GM10847 (cell line): ENCODE results near the gene OPTN.

Experiments used
- POLR2A ChIP-seq: IDR thresholded peaks from 2 replicates; pipeline ENCODE4 v1.6.1; 2011; ENCODE audit not compliant: insufficient read length; ENCODE audit errors: extremely low read depth

The OPTN gene

DNA sequence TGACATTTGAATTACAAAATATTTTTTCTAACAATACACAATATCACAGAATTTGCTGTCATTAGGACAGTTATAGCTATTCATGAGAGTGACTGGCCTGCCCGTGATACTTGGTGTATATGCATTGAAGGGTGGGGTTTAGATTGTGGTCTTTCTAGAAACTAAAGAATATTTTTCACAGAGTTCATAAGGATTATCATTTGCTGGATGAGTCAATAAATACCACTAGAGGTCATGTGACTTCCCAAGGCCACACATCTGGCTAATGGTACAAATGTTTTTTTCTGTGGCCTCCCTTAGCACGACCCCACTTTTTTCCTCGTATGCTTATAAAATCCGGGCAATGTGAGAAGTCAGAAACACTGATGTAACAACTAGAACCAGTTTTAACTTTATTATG is 5.2 kb downstream of the OPTN start:
- no peak for TF ChIP-seq POLR2A

GRCh38 chr10:13106387-13107045 is 6.6 kb downstream of the OPTN start:
- TF ChIP-seq POLR2A = no peak

- no peak for TF ChIP-seq POLR2A
Measured at GRCh38 chr10:13110908-13111307, 10.9 kb downstream of the OPTN start.

GRCh38 chr10:13113544-13113943 is 13.6 kb downstream of the OPTN start:
- TF ChIP-seq POLR2A = no peak

GRCh38 chr10:13115832-13116803 is 16.2 kb downstream of the OPTN start:
- no peak for TF ChIP-seq POLR2A

DNA sequence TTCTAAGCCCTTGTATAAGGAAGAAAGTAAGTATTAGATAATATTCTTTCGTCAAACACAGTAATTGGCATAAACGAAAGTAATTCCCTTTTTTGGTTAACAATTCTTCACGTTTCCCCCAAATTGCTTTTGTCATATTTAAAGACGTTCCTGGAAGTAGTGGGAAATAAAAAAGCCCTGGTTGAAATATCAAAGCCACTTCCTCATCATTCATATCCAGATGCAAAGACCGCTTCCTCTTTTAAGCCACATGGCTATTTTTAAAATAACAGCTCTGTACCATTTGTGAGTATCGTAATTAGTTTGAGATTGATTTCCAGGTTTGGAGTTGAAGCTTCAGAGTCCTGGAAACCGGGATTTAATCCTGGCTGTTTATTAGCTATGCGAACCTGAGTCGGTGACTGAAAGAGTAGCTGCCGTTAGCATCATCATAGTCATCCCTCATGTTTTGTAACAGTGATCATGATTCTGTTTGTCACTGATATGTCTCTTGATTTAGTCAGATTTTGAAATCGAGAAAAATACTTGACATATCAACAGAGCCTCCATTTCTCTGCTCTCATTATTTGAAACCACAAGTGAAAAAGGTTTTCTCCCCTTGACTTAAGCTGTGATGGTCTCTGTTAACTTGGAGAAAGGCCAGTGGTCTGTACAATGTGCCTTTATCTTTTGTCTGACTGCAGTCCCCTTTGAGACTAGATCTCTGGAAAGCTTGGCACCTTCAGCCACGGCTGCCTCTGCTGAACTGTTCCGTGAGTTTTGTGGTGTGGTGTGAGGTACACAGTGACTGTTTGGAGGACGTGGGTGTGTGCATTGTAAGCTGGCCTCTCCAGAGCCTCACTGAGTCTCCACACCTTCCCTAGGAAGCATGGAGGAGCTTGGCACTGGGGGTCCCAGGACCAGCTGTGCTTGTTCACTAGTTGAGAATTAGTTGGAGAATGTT is 18.1 kb downstream of the OPTN start:
- TF ChIP-seq POLR2A = no peak

- TF ChIP-seq POLR2A = no peak
Measured at GRCh38 chr10:13118784-13119410, 18.9 kb downstream of the OPTN start.

GRCh38 chr10:13120786-13121499 is 21.0 kb downstream of the OPTN start:
- TF ChIP-seq POLR2A = no peak

- no peak for TF ChIP-seq POLR2A
Measured at GRCh38 chr10:13121500-13121854, 21.5 kb downstream of the OPTN start.

DNA sequence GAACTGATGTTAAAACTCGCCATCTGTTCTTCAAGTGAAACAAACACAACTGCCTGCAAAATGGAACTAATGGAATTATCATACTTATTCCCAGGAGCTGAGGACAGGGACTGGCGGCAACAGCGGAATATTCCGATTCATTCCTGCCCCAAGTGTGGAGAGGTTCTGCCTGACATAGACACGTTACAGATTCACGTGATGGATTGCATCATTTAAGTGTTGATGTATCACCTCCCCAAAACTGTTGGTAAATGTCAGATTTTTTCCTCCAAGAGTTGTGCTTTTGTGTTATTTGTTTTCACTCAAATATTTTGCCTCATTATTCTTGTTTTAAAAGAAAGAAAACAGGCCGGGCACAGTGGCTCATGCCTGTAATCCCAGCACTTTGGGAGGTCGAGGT is 36.7 kb downstream of the OPTN start:
- no peak for TF ChIP-seq POLR2A

DNA sequence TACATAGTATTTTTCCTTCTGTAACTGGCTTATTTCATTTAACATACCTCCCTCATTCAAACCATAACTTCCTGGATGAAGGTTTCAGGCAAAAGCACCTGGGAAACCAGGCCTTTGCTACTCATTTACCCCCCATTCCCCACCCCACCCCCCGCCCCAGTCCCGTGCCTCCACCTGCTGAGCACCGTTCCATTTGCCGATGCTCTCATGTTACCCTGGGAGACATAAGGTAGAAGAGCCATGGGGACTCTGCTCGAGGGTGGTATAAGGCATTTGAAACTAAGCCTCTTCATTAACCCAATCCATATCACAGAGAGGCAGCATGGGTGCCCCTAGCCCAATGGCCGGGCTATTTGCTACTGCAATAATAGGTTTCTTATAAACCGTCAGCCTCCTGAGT is 39.2 kb downstream of the OPTN start:
- TF ChIP-seq POLR2A = no peak

GRCh38 chr10:13139676-13140075 is 39.7 kb downstream of the OPTN start:
- no peak for TF ChIP-seq POLR2A

- TF ChIP-seq POLR2A = no peak
Measured at GRCh38 chr10:13140627-13141190, 40.7 kb downstream of the OPTN start.

DNA sequence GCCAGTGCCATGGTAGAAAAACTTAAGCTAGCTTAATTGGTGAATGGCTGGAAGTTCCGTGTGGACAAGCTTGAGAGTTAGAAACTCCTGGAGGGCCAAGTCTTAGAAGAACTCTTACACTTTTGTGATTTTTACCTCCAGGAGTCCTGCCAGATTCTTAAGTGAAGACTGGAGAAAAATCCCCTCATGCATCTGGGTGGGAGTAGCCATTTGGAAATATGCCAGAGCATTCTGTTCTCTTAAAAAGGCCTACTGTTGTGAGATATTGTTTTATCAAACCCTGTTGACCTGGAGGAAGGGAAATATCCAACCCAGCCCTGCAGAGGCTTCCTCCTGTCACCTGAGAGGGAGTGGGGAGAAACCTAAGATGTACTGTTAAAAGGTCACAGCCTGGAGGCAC is 43.8 kb downstream of the OPTN start:
- no peak for TF ChIP-seq POLR2A
